Measurements from ENCODE around the gene AIP. TPM values are rescaled to one million over a fixed set of nuclear protein-coding genes. Genes with fewer than 3 reads are reported as not detected.

AIP gene
- total and polyA plus RNA-seq, 9 of the 15 experiments (the other 6 are each of a cell fraction or from before 2014, with no cell fraction given) = 5.2 to 92.5 (median 52.7) TPM

GRCh38 chr11:67507864-67508485, 25.1 kb downstream of the AIP start, which contains the start of gene CDK2AP2 (continued):
- TF ChIP-seq ZNF253 (CRISPR knock-in tag; conservative IDR thresholded peaks at IDR 0.05) (no peak), MIER1 (IDR thresholded peaks at IDR 0.05; ENCODE audit: low read depth) (no peak), ZNF584 (CRISPR knock-in tag; IDR thresholded peaks at IDR 0.05; ENCODE audit: low read depth) (no peak), SP2 (IDR thresholded peaks at IDR 0.05; ENCODE audit: extremely low read depth, low read depth, low read length, poor library complexity, severe bottlenecking) (peak; percentile 94), MAFG (tag; conservative IDR thresholded peaks at IDR 0.05) (no peak), NR0B1 (IDR thresholded peaks at IDR 0.05; ENCODE audit: partially characterized antibody) (no peak), ZBTB43 (CRISPR knock-in tag; IDR thresholded peaks at IDR 0.05) (0 out of 2 replicates have a peak, but pooled peaks have one; percentile 6), POLR2H (tag; IDR thresholded peaks at IDR 0.05; ENCODE audit: low read depth) (no peak), ZNF507 (tag; conservative IDR thresholded peaks at IDR 0.05) (no peak), RERE (CRISPR knock-in tag; IDR thresholded peaks at IDR 0.05; ENCODE audit: borderline replicate concordance) (no peak), CLOCK (CRISPR knock-in tag; IDR thresholded peaks at IDR 0.05; ENCODE audit: borderline replicate concordance) (no peak), MTA3 (IDR thresholded peaks at IDR 0.05; ENCODE audit: borderline replicate concordance) (peak; percentile 92; the same call in 1 of the 2 replicates)

All from K562 (cell line).